Suprapubic skin (tissue), 4 donors: ENCODE results near the gene DAP. TPM values are rescaled to one million over a fixed set of nuclear protein-coding genes. Genes with fewer than 3 reads are reported as not detected.

Experiments used
- DNase-seq, 2 donors: peaks; one replicate each; pipeline ENCODE4 v3.0.0-alpha.2; 2019; ENCODE audit warnings: low spot score in 2 of 2
- H3K27ac ChIP-seq: fragments of 200-600 bp; sonication (generic); one replicate; pipeline ENCODE4 v1.5.1; 2019
- H3K27me3 ChIP-seq: fragments of 200-600 bp; sonication (generic); one replicate; pipeline ENCODE4 v1.5.1; 2019
- H3K36me3 ChIP-seq: fragments of 200-600 bp; sonication (generic); one replicate; pipeline ENCODE4 v1.5.1; 2019
- H3K4me1 ChIP-seq: fragments of 200-600 bp; sonication (generic); one replicate; pipeline ENCODE4 v1.5.1; 2019
- H3K4me3 ChIP-seq: fragments of 200-600 bp; sonication (generic); one replicate; pipeline ENCODE4 v1.5.1; 2019; ENCODE audit warnings: mild to moderate bottlenecking
- H3K9me3 ChIP-seq: fragments of 200-600 bp; sonication (generic); one replicate; pipeline ENCODE4 v1.5.1; 2019
- CTCF ChIP-seq, 2 donors: fragments of 200-600 bp in 1 of 2; fragments of 450-650 bp in 1 of 2; sonication (generic) in 1 of 2; IDR thresholded peaks; one replicate each; pipeline ENCODE4 v1.5.1; 2016 to 2019; ENCODE audit warnings: antibody characterized with exemption in 2 of 2, mild to moderate bottlenecking in 1 of 2, moderate library complexity in 1 of 2
- EP300 ChIP-seq: sonication (generic); formaldehyde crosslinking; IDR thresholded peaks from one replicate; pipeline ENCODE4 v1.6.1; 2017; ENCODE audit warnings: antibody characterized with exemption
- POLR2A ChIP-seq, 2 donors: fragments of 450-650 bp; IDR thresholded peaks; one replicate each; pipeline ENCODE4 v1.6.1; 2017; ENCODE audit warnings: antibody characterized with exemption in 2 of 2, mild to moderate bottlenecking in 2 of 2, moderate library complexity in 2 of 2
- POLR2AphosphoS5 ChIP-seq, 3 donors: sonication (generic); formaldehyde crosslinking; IDR thresholded peaks; one replicate each; pipeline ENCODE4 v1.6.1; 2017; ENCODE audit warnings: antibody characterized with exemption in 3 of 3
- WGBS: methylation state at CpG from one replicate; pipeline ENCODE4 v1.1.5; 2018; 5-methylcytosine and 5-hydroxymethylcytosine counted together
- total RNA-seq, 4 donors: library from RNA; depleted of rRNA; stranded (reverse); fragments of >200 nt; gene quantifications; one replicate each; pipeline ENCODE4 v1.1.0, GENCODE V29; 2016

The DAP gene
- total RNA-seq, 4 donors from 2014 or later = 37.8 to 71.7 (median 56.4) TPM

GRCh38 chr5:10743951-10744350 is 17.1 kb downstream of the DAP start:
- peaks cover 40% of the 10 kb centered on the region for H3K4me1 ChIP-seq
- no peaks in the 10 kb centered on the region for H3K27me3 ChIP-seq
- peaks cover 6% of the 10 kb centered on the region for H3K9me3 ChIP-seq
- DNase-seq = no peak
- H3K4me3 ChIP-seq = no peak overlapping the region
- peaks cover 41% of the 10 kb centered on the region for H3K36me3 ChIP-seq
- no peak for TF ChIP-seq POLR2A (IDR thresholded peaks at IDR 0.05)
- no peak for TF ChIP-seq CTCF (IDR thresholded peaks at IDR 0.05)
- TF ChIP-seq EP300 = no peak
- TF ChIP-seq POLR2AphosphoS5 (IDR thresholded peaks at IDR 0.05) = no peak
- H3K27ac ChIP-seq = no peak overlapping the region

- Histone ChIP-seq H3K9me3 (peaks cover 6% of the 10 kb centered on the region), H3K36me3 (peaks cover 40% of the 10 kb centered on the region), H3K4me3 (no peak overlapping the region), H3K27me3 (no peaks in the 10 kb centered on the region), H3K27ac (no peak overlapping the region), H3K4me1 (peaks cover 40% of the 10 kb centered on the region)
- no peak for TF ChIP-seq POLR2A (IDR thresholded peaks at IDR 0.05)
- no peak for TF ChIP-seq POLR2AphosphoS5 (IDR thresholded peaks at IDR 0.05)
- no peak for TF ChIP-seq EP300
- 65% methylated on average over 5 of the region's 5 CpGs for WGBS
- DNase-seq = no peak
Observed at GRCh38 chr5:10743526-10743925, 17.5 kb downstream of the DAP start.

GRCh38 chr5:10741661-10742060 is 19.4 kb downstream of the DAP start:
- H3K9me3 ChIP-seq = peaks cover 6% of the 10 kb centered on the region
- no peak overlapping the region for H3K27ac ChIP-seq
- DNase-seq = no peak
- H3K27me3 ChIP-seq = no peaks in the 10 kb centered on the region
- peaks cover 22% of the 10 kb centered on the region for H3K36me3 ChIP-seq
- 87% methylated on average over 9 of the region's 9 CpGs for WGBS
- H3K4me3 ChIP-seq = no peak overlapping the region
- TF ChIP-seq POLR2AphosphoS5 (IDR thresholded peaks at IDR 0.05) = no peak
- TF ChIP-seq EP300 = no peak
- no peak for TF ChIP-seq CTCF (IDR thresholded peaks at IDR 0.05)
- no peak for TF ChIP-seq POLR2A (IDR thresholded peaks at IDR 0.05)
- H3K4me1 ChIP-seq = peaks cover 46% of the 10 kb centered on the region

GRCh38 chr5:10740384-10740783 is 20.6 kb downstream of the DAP start:
- DNase-seq = no peak
- H3K4me1 ChIP-seq = peaks cover 47% of the 10 kb centered on the region
- no peak overlapping the region for H3K27ac ChIP-seq
- no peaks in the 10 kb centered on the region for H3K27me3 ChIP-seq
- WGBS = 68% methylated on average over 2 of the region's 2 CpGs
- H3K4me3 ChIP-seq = no peak overlapping the region
- TF ChIP-seq EP300 = no peak
- no peak for TF ChIP-seq POLR2AphosphoS5 (IDR thresholded peaks at IDR 0.05)
- no peak for TF ChIP-seq POLR2A (IDR thresholded peaks at IDR 0.05)
- no peak for TF ChIP-seq CTCF (IDR thresholded peaks at IDR 0.05)
- peaks cover 6% of the 10 kb centered on the region for H3K9me3 ChIP-seq
- peaks cover 15% of the 10 kb centered on the region for H3K36me3 ChIP-seq

- Histone ChIP-seq H3K9me3 (peaks cover 6% of the 10 kb centered on the region), H3K27ac (no peak overlapping the region), H3K27me3 (no peaks in the 10 kb centered on the region), H3K36me3 (peaks cover 7% of the 10 kb centered on the region), H3K4me1 (peaks cover 28% of the 10 kb centered on the region), H3K4me3 (no peak overlapping the region)
- DNase-seq = no peak
- TF ChIP-seq POLR2AphosphoS5 (IDR thresholded peaks at IDR 0.05) = no peak
- no peak for TF ChIP-seq CTCF (IDR thresholded peaks at IDR 0.05)
- no peak for TF ChIP-seq POLR2A (IDR thresholded peaks at IDR 0.05)
- TF ChIP-seq EP300 = no peak
Observed at GRCh38 chr5:10737880-10738279, 23.2 kb downstream of the DAP start.

- Histone ChIP-seq H3K27ac (peak overlapping the region; percentile 68), H3K4me3 (no peak overlapping the region), H3K27me3 (no peaks in the 10 kb centered on the region), H3K36me3 (peaks cover 7% of the 10 kb centered on the region), H3K9me3 (peaks cover 6% of the 10 kb centered on the region), H3K4me1 (peaks cover 28% of the 10 kb centered on the region)
- TF ChIP-seq EP300 (no peak), CTCF (IDR thresholded peaks at IDR 0.05) (no peak), POLR2AphosphoS5 (IDR thresholded peaks at IDR 0.05) (no peak), POLR2A (IDR thresholded peaks at IDR 0.05) (no peak)
- WGBS = no CpG with 5 or more reads among the region's 5 CpGs
- DNase-seq = no peak
Observed at GRCh38 chr5:10736808-10737207, 24.2 kb downstream of the DAP start.
